PFSK-1 (cell line): ENCODE results near the gene HBP1.

Experiments used
- FOXP2 ChIP-seq: optimal IDR thresholded peaks from 2 replicates; pipeline ENCODE3; 2011; ENCODE audit warnings: borderline replicate concordance, control low read depth, inconsistent platforms; ENCODE audit not compliant: insufficient read depth; ENCODE audit errors: extremely low read length, extremely low read depth
- POLR2AphosphoS5 ChIP-seq: IDR thresholded peaks from 2 replicates; pipeline ENCODE4 v1.6.1; 2012; ENCODE audit warnings: low read depth, mild to moderate bottlenecking, control low read depth, low read length, moderate library complexity
- SIN3A ChIP-seq: IDR thresholded peaks from 2 replicates; pipeline ENCODE4 v1.6.1; 2012; ENCODE audit warnings: mild to moderate bottlenecking, low read length, moderate library complexity, borderline replicate concordance; ENCODE audit not compliant: insufficient read depth
- TAF1 ChIP-seq: IDR thresholded peaks from 2 replicates; pipeline ENCODE4 v1.6.1; 2012; ENCODE audit warnings: low read length, control low read depth, borderline replicate concordance; ENCODE audit not compliant: insufficient read depth
- TF ChIP-seq, protein P1 (sequence below), 2 experiments: IDR thresholded peaks; 2 replicates each; pipeline versions ENCODE4 v1.6.1 to v1.8.0; 2011 to 2012; ENCODE audit warnings: low read depth in 2 of 2, low read length in 2 of 2, control low read depth in 1 of 2, inconsistent platforms in 1 of 2, mild to moderate bottlenecking in 1 of 2, moderate library complexity in 1 of 2; ENCODE audit not compliant: insufficient read depth in 1 of 2

HBP1 gene

DNA sequence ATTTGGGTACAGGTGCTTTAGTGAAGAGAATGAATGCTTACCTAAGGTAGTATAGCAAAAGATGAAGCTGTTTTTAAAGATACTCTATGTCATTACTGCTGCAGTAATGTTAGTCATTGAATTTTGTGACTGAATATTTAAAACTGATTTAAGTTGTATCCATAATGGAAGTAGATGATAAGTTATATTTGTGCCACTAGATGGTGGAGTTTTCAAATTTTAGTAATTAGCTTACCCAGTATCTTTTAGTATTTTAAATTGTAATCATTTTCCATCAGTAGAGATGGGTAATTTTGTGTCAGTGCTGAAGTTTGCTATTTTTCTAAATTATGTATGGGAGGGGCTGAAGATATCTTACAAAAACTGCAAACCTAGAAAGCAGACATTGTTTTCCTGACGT is 25.2 kb downstream of the HBP1 start:
- no peak for TF ChIP-seq POLR2AphosphoS5
- no peak for TF ChIP-seq FOXP2
- no peak for TF ChIP-seq TAF1
- TF ChIP-seq, protein P1, sequence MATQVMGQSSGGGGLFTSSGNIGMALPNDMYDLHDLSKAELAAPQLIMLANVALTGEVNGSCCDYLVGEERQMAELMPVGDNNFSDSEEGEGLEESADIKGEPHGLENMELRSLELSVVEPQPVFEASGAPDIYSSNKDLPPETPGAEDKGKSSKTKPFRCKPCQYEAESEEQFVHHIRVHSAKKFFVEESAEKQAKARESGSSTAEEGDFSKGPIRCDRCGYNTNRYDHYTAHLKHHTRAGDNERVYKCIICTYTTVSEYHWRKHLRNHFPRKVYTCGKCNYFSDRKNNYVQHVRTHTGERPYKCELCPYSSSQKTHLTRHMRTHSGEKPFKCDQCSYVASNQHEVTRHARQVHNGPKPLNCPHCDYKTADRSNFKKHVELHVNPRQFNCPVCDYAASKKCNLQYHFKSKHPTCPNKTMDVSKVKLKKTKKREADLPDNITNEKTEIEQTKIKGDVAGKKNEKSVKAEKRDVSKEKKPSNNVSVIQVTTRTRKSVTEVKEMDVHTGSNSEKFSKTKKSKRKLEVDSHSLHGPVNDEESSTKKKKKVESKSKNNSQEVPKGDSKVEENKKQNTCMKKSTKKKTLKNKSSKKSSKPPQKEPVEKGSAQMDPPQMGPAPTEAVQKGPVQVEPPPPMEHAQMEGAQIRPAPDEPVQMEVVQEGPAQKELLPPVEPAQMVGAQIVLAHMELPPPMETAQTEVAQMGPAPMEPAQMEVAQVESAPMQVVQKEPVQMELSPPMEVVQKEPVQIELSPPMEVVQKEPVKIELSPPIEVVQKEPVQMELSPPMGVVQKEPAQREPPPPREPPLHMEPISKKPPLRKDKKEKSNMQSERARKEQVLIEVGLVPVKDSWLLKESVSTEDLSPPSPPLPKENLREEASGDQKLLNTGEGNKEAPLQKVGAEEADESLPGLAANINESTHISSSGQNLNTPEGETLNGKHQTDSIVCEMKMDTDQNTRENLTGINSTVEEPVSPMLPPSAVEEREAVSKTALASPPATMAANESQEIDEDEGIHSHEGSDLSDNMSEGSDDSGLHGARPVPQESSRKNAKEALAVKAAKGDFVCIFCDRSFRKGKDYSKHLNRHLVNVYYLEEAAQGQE (IDR thresholded peaks at IDR 0.05; ENCODE audit: insufficient read depth in 1 of 2, low read depth in 2 of 2, low read length in 2 of 2) = no peak
- no peak for TF ChIP-seq SIN3A

DNA sequence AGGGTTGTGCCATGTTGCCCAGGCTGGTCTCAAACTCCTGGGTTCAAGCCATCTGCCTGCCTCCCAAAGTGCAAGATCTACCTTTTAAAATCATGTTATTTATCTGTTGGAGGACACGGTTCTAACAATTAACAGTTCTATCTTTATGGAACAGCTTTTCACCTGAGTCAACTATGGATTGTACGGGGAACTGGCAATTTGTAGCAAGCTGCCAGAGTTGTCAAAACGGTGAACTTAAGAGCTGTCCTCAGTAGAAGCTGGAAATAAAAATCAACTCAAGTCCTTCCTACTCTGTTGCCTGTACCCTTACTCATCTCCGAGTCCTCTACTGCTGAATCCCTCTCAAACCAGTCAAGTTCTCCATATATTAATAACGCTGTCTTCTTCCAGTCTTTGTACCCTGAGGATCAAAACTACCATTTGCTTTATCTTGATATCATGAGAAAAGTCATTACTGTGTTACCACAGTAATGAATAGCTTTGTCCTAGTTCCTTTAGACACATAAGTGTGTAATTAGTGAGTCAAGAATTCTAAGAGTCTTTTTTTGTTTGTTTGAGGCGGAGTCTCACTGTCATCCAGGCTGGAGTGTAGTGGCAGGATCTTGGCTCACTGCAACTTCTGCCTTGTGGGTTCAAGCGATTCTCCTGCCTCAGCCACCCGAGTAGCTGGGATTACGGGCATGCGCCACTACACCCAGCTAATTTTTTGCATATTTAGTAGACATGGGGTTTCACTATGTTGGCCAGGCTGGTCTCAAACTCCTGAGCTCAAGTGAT is 28.2 kb downstream of the HBP1 start:
- no peak for TF ChIP-seq SIN3A
- TF ChIP-seq POLR2AphosphoS5 = no peak; the same call in 1 of the 2 replicates
- TF ChIP-seq FOXP2 = no peak
- TF ChIP-seq, protein P1 (IDR thresholded peaks at IDR 0.05; ENCODE audit: insufficient read depth in 1 of 2, low read depth in 2 of 2, low read length in 2 of 2) = no peak
- TF ChIP-seq TAF1 = no peak

GRCh38 chr7:107201795-107202450 is 33.1 kb downstream of the HBP1 start:
- TF ChIP-seq SIN3A (no peak), FOXP2 (no peak), TAF1 (no peak), POLR2AphosphoS5 (no peak)

GRCh38 chr7:107203607-107204006 is 34.8 kb downstream of the HBP1 start:
- TF ChIP-seq POLR2AphosphoS5 (peak; percentile 32; the same call in 1 of the 2 replicates), FOXP2 (no peak)

GRCh38 chr7:107206136-107206535 is 37.3 kb downstream of the HBP1 start:
- TF ChIP-seq SIN3A = no peak
- TF ChIP-seq POLR2AphosphoS5 = no peak
- TF ChIP-seq TAF1 = no peak
- no peak for TF ChIP-seq FOXP2
- TF ChIP-seq, protein P1 (IDR thresholded peaks at IDR 0.05; ENCODE audit: insufficient read depth in 1 of 2, low read depth in 2 of 2, low read length in 2 of 2) = no peak

GRCh38 chr7:107206706-107207105 is 37.9 kb downstream of the HBP1 start:
- no peak for TF ChIP-seq SIN3A
- TF ChIP-seq POLR2AphosphoS5 = no peak
- no peak for TF ChIP-seq TAF1
- TF ChIP-seq, protein P1 (IDR thresholded peaks at IDR 0.05; ENCODE audit: insufficient read depth in 1 of 2, low read depth in 2 of 2, low read length in 2 of 2) = no peak
- no peak for TF ChIP-seq FOXP2
